Measurements from ENCODE around the gene PTPRE.

PTPRE gene

GRCh38 chr10:127918572-127918971, 11.7 kb downstream of the PTPRE start:
- no peak overlapping the region for H3K27ac ChIP-seq (ENCODE audit: low read length)
- no CpG with 5 or more reads among the region's 5 CpGs for WGBS (ENCODE audit: insufficient coverage, insufficient read length)

DNA sequence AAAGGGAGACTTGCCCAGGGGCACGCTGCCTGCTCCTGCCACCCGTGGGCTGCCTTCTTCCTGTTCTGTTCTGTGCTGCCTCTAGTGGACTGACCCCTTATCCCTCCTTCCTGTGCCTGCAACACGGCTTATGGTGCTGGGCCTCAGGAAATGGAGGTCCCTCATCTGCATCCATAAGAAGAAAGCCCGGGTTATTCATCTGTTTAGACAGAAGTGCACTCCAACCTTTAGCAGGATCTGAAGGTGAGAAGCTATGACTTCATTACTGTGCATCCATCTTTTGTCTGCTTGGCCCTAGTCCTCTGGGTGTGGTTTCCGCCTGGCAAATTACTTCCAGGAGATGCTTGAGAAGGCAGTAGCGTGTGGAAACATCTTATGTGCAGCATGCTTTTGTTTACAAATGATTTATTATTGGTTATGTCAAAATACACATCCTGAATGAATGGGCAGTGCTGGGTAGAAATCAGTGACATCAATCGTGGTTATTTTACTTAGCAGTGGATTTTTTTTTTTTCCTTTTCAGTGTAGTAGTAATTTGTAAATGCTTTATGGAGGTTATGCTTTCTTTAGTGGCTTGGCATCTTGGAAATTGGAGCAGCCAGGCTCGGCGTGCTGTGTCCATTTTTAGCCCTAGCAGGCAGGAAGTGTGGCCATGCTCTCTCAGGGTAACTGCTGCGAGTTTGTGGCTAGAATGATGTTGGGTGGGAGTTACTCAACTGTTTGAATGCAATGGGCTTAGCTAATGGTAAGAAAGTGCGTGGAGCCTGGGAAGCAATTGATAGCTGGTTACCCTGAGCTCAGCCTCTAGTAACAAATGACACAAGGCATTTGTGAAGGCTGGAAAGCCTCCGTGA, 12.7 kb downstream of the PTPRE start:
- Histone ChIP-seq H3K27ac (ENCODE audit: low read length) (no peak overlapping the region), H3K27me3 (ENCODE audit: control insufficient read depth, insufficient read depth, low read length) (no peaks in the 10 kb centered on the region), H3K4me3 (ENCODE audit: low read length) (no peak overlapping the region), H3K9me3 (ENCODE audit: control insufficient read depth, insufficient read depth, low read length) (no peaks in the 10 kb centered on the region), H3K4me1 (ENCODE audit: control insufficient read depth, insufficient read depth, low read length) (no peaks in the 10 kb centered on the region; the same call in 1 of the 2 replicates), H3K36me3 (ENCODE audit: control insufficient read depth, insufficient read depth, low read length) (no peaks in the 10 kb centered on the region)
- WGBS (ENCODE audit: insufficient coverage, insufficient read length) = no CpG with 5 or more reads among the region's 12 CpGs
- no peak for DNase-seq (ENCODE audit: low read depth, low spot score)

More at GRCh38 chr10:127918572-127918971, 11.7 kb downstream of the PTPRE start:
- no peaks in the 10 kb centered on the region for H3K27me3 ChIP-seq (ENCODE audit: control insufficient read depth, insufficient read depth, low read length)
- no peak overlapping the region for H3K4me3 ChIP-seq (ENCODE audit: low read length)
- no peak for DNase-seq (ENCODE audit: low read depth, low spot score)
- H3K4me1 ChIP-seq (ENCODE audit: control insufficient read depth, insufficient read depth, low read length) = no peaks in the 10 kb centered on the region; the same call in 1 of the 2 replicates
- no peaks in the 10 kb centered on the region for H3K9me3 ChIP-seq (ENCODE audit: control insufficient read depth, insufficient read depth, low read length)
- H3K36me3 ChIP-seq (ENCODE audit: control insufficient read depth, insufficient read depth, low read length) = no peaks in the 10 kb centered on the region

- Histone ChIP-seq H3K4me1 (ENCODE audit: control insufficient read depth, insufficient read depth, low read length) (no peaks in the 10 kb centered on the region; the same call in 1 of the 2 replicates), H3K4me3 (ENCODE audit: low read length) (no peak overlapping the region), H3K27ac (ENCODE audit: low read length) (no peak overlapping the region), H3K9me3 (ENCODE audit: control insufficient read depth, insufficient read depth, low read length) (no peaks in the 10 kb centered on the region), H3K27me3 (ENCODE audit: control insufficient read depth, insufficient read depth, low read length) (no peaks in the 10 kb centered on the region), H3K36me3 (ENCODE audit: control insufficient read depth, insufficient read depth, low read length) (no peaks in the 10 kb centered on the region)
- DNase-seq (ENCODE audit: low read depth, low spot score) = no peak
- WGBS (ENCODE audit: insufficient coverage, insufficient read length) = no CpG with 5 or more reads among the region's 11 CpGs
These were observed 13.6 kb downstream of the PTPRE start for GRCh38 chr10:127920306-127921074.

DNA sequence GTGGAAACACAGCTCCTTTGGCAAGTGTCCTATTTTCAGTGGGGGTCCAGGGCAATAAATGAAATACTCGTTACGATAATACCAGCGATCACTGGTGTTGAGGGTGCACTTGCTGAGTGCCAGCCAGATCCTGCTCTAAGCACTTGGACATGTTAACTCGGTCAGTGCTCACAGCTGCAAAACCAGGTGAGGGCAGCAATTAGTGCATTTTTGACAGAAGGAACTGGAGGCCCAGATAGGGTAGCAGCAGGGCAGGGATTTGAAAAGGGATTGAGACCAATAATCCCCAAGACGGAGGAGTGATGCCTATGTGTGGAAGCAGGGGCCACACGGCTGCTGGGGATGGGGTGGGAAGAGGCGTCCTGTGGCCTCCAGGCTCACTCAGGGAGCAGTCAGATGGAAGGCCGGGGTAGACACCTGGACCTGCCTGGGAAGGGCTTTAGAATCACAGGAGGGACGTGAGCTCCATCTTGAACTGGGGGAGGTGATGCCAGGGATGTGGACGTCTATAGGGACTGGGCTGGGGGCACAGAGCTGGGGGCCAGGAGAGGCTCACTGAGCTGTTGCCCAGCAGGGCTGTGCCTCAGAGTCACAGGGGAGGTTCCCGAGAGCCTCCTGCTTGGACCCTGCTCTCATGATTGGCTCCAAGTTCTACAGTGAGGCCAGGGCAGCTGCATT, 14.3 kb downstream of the PTPRE start:
- H3K4me3 ChIP-seq (ENCODE audit: low read length) = no peak overlapping the region
- no peak overlapping the region for H3K27ac ChIP-seq (ENCODE audit: low read length)
- no peaks in the 10 kb centered on the region for H3K9me3 ChIP-seq (ENCODE audit: control insufficient read depth, insufficient read depth, low read length)
- no CpG with 5 or more reads among the region's 11 CpGs for WGBS (ENCODE audit: insufficient coverage, insufficient read length)
- no peaks in the 10 kb centered on the region for H3K36me3 ChIP-seq (ENCODE audit: control insufficient read depth, insufficient read depth, low read length)
- no peak for DNase-seq (ENCODE audit: low read depth, low spot score)
- H3K4me1 ChIP-seq (ENCODE audit: control insufficient read depth, insufficient read depth, low read length) = no peaks in the 10 kb centered on the region; the same call in 1 of the 2 replicates
- no peaks in the 10 kb centered on the region for H3K27me3 ChIP-seq (ENCODE audit: control insufficient read depth, insufficient read depth, low read length)

- no peak overlapping the region for H3K27ac ChIP-seq (ENCODE audit: low read length)
- no peaks in the 10 kb centered on the region; the same call in 1 of the 2 replicates for H3K4me1 ChIP-seq (ENCODE audit: control insufficient read depth, insufficient read depth, low read length)
- WGBS (ENCODE audit: insufficient coverage, insufficient read length) = no CpG with 5 or more reads among the region's 2 CpGs
- no peak for DNase-seq (ENCODE audit: low read depth, low spot score)
- H3K4me3 ChIP-seq (ENCODE audit: low read length) = no peak overlapping the region
- no peaks in the 10 kb centered on the region for H3K36me3 ChIP-seq (ENCODE audit: control insufficient read depth, insufficient read depth, low read length)
- no peaks in the 10 kb centered on the region for H3K9me3 ChIP-seq (ENCODE audit: control insufficient read depth, insufficient read depth, low read length)
- H3K27me3 ChIP-seq (ENCODE audit: control insufficient read depth, insufficient read depth, low read length) = no peaks in the 10 kb centered on the region
These were observed 14.8 kb downstream of the PTPRE start for GRCh38 chr10:127921753-127922145.

DNA sequence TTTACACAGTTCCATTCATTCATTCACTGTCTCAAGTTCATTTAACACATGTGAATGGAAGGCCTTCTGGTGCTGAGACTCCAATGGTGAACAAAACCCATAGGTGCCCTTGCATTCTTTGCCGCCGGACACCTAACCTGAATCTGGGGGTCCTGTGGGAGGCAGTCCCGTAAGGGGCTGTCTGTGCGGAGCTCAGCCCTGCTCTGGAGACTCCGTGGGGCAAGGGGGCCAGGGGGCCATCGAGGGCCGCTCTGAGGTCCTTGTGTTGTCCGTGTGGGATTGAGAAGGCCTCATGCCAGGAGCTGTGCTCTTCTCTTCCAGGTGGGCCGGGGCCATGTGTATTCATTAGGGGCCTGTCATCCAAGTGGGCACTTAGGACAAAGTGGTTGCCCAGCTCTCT, 15.3 kb downstream of the PTPRE start:
- Histone ChIP-seq H3K27me3 (ENCODE audit: control insufficient read depth, insufficient read depth, low read length) (no peaks in the 10 kb centered on the region), H3K4me3 (ENCODE audit: low read length) (no peak overlapping the region), H3K27ac (ENCODE audit: low read length) (no peak overlapping the region), H3K9me3 (ENCODE audit: control insufficient read depth, insufficient read depth, low read length) (no peaks in the 10 kb centered on the region), H3K4me1 (ENCODE audit: control insufficient read depth, insufficient read depth, low read length) (no peaks in the 10 kb centered on the region; the same call in 1 of the 2 replicates), H3K36me3 (ENCODE audit: control insufficient read depth, insufficient read depth, low read length) (no peaks in the 10 kb centered on the region)
- DNase-seq (ENCODE audit: low read depth, low spot score) = no peak
- no CpG with 5 or more reads among the region's 9 CpGs for WGBS (ENCODE audit: insufficient coverage, insufficient read length)

- no CpG with 5 or more reads among the region's 12 CpGs for WGBS (ENCODE audit: insufficient coverage, insufficient read length)
- H3K4me3 ChIP-seq (ENCODE audit: low read length) = no peak overlapping the region
- no peak for DNase-seq (ENCODE audit: low read depth, low spot score)
- H3K36me3 ChIP-seq (ENCODE audit: control insufficient read depth, insufficient read depth, low read length) = no peaks in the 10 kb centered on the region
- no peak overlapping the region for H3K27ac ChIP-seq (ENCODE audit: low read length)
- H3K27me3 ChIP-seq (ENCODE audit: control insufficient read depth, insufficient read depth, low read length) = no peaks in the 10 kb centered on the region
- H3K9me3 ChIP-seq (ENCODE audit: control insufficient read depth, insufficient read depth, low read length) = no peaks in the 10 kb centered on the region
- no peaks in the 10 kb centered on the region; the same call in 1 of the 2 replicates for H3K4me1 ChIP-seq (ENCODE audit: control insufficient read depth, insufficient read depth, low read length)
These were observed 15.9 kb downstream of the PTPRE start for GRCh38 chr10:127922675-127923366.

GRCh38 chr10:127923646-127924045, 16.7 kb downstream of the PTPRE start:
- H3K36me3 ChIP-seq (ENCODE audit: control insufficient read depth, insufficient read depth, low read length) = no peaks in the 10 kb centered on the region
- no peaks in the 10 kb centered on the region; the same call in 1 of the 2 replicates for H3K4me1 ChIP-seq (ENCODE audit: control insufficient read depth, insufficient read depth, low read length)
- no peaks in the 10 kb centered on the region for H3K9me3 ChIP-seq (ENCODE audit: control insufficient read depth, insufficient read depth, low read length)
- no peak overlapping the region for H3K27ac ChIP-seq (ENCODE audit: low read length)
- WGBS (ENCODE audit: insufficient coverage, insufficient read length) = no CpG with 5 or more reads among the region's 1 CpG
- H3K4me3 ChIP-seq (ENCODE audit: low read length) = no peak overlapping the region
- H3K27me3 ChIP-seq (ENCODE audit: control insufficient read depth, insufficient read depth, low read length) = no peaks in the 10 kb centered on the region
- DNase-seq (ENCODE audit: low read depth, low spot score) = no peak

GRCh38 chr10:127925471-127926207, 18.7 kb downstream of the PTPRE start:
- no peaks in the 10 kb centered on the region for H3K36me3 ChIP-seq (ENCODE audit: control insufficient read depth, insufficient read depth, low read length)
- no peaks in the 10 kb centered on the region; the same call in 1 of the 2 replicates for H3K4me1 ChIP-seq (ENCODE audit: control insufficient read depth, insufficient read depth, low read length)
- no peaks in the 10 kb centered on the region for H3K9me3 ChIP-seq (ENCODE audit: control insufficient read depth, insufficient read depth, low read length)
- H3K27ac ChIP-seq (ENCODE audit: low read length) = no peak overlapping the region
- no peak for DNase-seq (ENCODE audit: low read depth, low spot score)
- no CpG with 5 or more reads among the region's 6 CpGs for WGBS (ENCODE audit: insufficient coverage, insufficient read length)
- H3K27me3 ChIP-seq (ENCODE audit: control insufficient read depth, insufficient read depth, low read length) = no peaks in the 10 kb centered on the region
- no peak overlapping the region for H3K4me3 ChIP-seq (ENCODE audit: low read length)

Measured in iPS DF 6.9 (cell line).